PC-3 (cell line): ENCODE measurements around the gene VDR.

Experiments used
- EZH2 ChIP-seq: fragments of 300-600 bp; sonication (generic); IDR thresholded peaks from one replicate; pipeline ENCODE4 v1.6.1; 2017; ENCODE audit warnings: antibody characterized with exemption, mild to moderate bottlenecking, low read length; ENCODE audit not compliant: unreplicated experiment
- EZH2phosphoT487 ChIP-seq: fragments of 300-600 bp; sonication (generic); IDR thresholded peaks from 2 replicates; pipeline ENCODE4 v1.6.1; 2018; ENCODE audit warnings: mild to moderate bottlenecking, antibody characterized with exemption, low read length, borderline replicate concordance
- TF ChIP-seq, protein P1 (sequence below): fragments of 300-600 bp; sonication (generic); conservative IDR thresholded peaks from 2 replicates; pipeline ENCODE4 v1.5.1; 2017; ENCODE audit warnings: antibody characterized with exemption, low read depth, mild to moderate bottlenecking, low read length

DNA sequence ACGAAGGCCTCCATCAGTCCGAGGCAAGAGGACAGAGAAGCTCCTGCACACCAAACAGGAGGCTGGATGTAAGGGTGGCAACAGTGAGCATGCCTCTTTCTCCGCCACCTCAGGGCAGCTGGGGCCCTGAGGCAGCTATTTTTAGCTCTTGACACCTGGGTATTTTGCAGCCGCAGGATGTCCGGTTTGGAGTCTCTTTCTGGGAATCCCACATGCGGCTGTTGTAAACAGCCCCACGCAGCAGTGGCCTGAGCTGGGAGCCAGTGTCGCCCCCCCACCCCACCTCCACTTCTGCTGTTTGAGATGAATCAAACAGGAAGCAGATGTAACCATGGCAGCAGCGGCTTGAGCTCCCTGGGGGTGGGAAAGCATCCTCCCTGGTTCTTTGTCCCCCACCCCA lies 96.7 kb downstream of the VDR start:
- TF ChIP-seq, protein P1, sequence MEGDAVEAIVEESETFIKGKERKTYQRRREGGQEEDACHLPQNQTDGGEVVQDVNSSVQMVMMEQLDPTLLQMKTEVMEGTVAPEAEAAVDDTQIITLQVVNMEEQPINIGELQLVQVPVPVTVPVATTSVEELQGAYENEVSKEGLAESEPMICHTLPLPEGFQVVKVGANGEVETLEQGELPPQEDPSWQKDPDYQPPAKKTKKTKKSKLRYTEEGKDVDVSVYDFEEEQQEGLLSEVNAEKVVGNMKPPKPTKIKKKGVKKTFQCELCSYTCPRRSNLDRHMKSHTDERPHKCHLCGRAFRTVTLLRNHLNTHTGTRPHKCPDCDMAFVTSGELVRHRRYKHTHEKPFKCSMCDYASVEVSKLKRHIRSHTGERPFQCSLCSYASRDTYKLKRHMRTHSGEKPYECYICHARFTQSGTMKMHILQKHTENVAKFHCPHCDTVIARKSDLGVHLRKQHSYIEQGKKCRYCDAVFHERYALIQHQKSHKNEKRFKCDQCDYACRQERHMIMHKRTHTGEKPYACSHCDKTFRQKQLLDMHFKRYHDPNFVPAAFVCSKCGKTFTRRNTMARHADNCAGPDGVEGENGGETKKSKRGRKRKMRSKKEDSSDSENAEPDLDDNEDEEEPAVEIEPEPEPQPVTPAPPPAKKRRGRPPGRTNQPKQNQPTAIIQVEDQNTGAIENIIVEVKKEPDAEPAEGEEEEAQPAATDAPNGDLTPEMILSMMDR = no peak
- TF ChIP-seq EZH2 = no peak
- TF ChIP-seq EZH2phosphoT487 = no peak
